Transverse colon (tissue), 4 donors: Measurements from ENCODE around the gene CTU1. TPM values are rescaled to one million over a fixed set of nuclear protein-coding genes. Genes with fewer than 3 reads are reported as not detected.

Source experiments
- DNase-seq: peaks from one replicate; pipeline ENCODE4 v3.0.0-alpha.2; 2019
- H3K27ac ChIP-seq, 4 donors: fragments of 200-600 bp; sonication (generic); 2 replicates each; pipeline ENCODE4 v1.5.1; 2016 to 2018; ENCODE audit warnings: inconsistent platforms in 4 of 4
- H3K27me3 ChIP-seq: fragments of 200-600 bp; sonication (generic); 2 replicates; pipeline ENCODE4 v1.5.1; 2017; ENCODE audit warnings: inconsistent platforms
- H3K36me3 ChIP-seq, 4 donors: fragments of 200-600 bp; sonication (generic); 2 replicates each; pipeline ENCODE4 v1.5.1; 2017 to 2019; ENCODE audit warnings: inconsistent platforms in 4 of 4
- H3K4me1 ChIP-seq, 4 donors: fragments of 200-600 bp; sonication (generic); 2 replicates each; pipeline ENCODE4 v1.5.1; 2017 to 2020; ENCODE audit warnings: inconsistent platforms in 4 of 4
- H3K4me3 ChIP-seq, 4 donors: fragments of 200-600 bp; sonication (generic); 1 replicate in 1 of 4; 2 replicates in 3 of 4; pipeline versions ENCODE4 v1.5.1 to v1.6.1; 2017 to 2019; ENCODE audit warnings: inconsistent platforms in 4 of 4
- H3K9me3 ChIP-seq, 2 donors: fragments of 200-600 bp; sonication (generic); 2 replicates each; pipeline ENCODE4 v1.5.1; 2017 to 2019; ENCODE audit warnings: inconsistent platforms in 2 of 2
- EP300 ChIP-seq: sonication (generic); formaldehyde crosslinking; IDR thresholded peaks from one replicate; pipeline ENCODE4 v1.6.1; 2017; ENCODE audit warnings: antibody characterized with exemption, low read depth
- POLR2A ChIP-seq: fragments of 450-650 bp; IDR thresholded peaks from one replicate; pipeline ENCODE4 v1.6.1; 2016; ENCODE audit warnings: antibody characterized with exemption, mild to moderate bottlenecking, moderate library complexity
- POLR2AphosphoS5 ChIP-seq, 3 donors: sonication (generic); formaldehyde crosslinking; IDR thresholded peaks; one replicate each; pipeline ENCODE4 v1.6.1; 2016; ENCODE audit warnings: antibody characterized with exemption in 3 of 3
- WGBS, 2 donors: methylation state at CpG; one replicate each; pipeline ENCODE4 v1.1.5; 2018; ENCODE audit warnings: low coverage in 1 of 2; 5-methylcytosine and 5-hydroxymethylcytosine counted together
- in situ Hi-C, 4 donors: fragments of 200-750 bp; cut with MboI; loops; one replicate each; pipeline versions ENCODE4 v1.15.0 to v1.15.1; 2017; ENCODE audit warnings: low sequenced_read_pairs in 3 of 4, low pct_ligation_motif_present in 1 of 4, low pct_unique_long_range_greater_than_20kb in 1 of 4
- intact Hi-C: fragments of 100-400 bp; cut with DNase I; formaldehyde crosslinking; loops from one replicate; pipeline ENCODE4 v1.15.1; 2023; ENCODE audit warnings: low total_unique reads
- total RNA-seq, 4 donors: library from RNA; depleted of rRNA; stranded (reverse); fragments of >200 nt; gene quantifications; one replicate each; pipeline ENCODE4 v1.1.0, GENCODE V29; 2016
- TF ChIP-seq, protein P1 (sequence below), 5 experiments: fragments of 200-600 bp in 3 of 5; fragments of 450-650 bp in 2 of 5; sonication (generic) in 3 of 5; IDR thresholded peaks; 1 replicate in 2 of 5; 2 replicates in 3 of 5; pipeline ENCODE4 v1.5.1; 2016 to 2017; ENCODE audit warnings: antibody characterized with exemption in 5 of 5, inconsistent platforms in 3 of 5, mild to moderate bottlenecking in 2 of 5, moderate library complexity in 1 of 5

Gene CTU1
- total RNA-seq, 4 donors from 2014 or later, result 3.4 to 35.4 (median 7.3) TPM

DNA sequence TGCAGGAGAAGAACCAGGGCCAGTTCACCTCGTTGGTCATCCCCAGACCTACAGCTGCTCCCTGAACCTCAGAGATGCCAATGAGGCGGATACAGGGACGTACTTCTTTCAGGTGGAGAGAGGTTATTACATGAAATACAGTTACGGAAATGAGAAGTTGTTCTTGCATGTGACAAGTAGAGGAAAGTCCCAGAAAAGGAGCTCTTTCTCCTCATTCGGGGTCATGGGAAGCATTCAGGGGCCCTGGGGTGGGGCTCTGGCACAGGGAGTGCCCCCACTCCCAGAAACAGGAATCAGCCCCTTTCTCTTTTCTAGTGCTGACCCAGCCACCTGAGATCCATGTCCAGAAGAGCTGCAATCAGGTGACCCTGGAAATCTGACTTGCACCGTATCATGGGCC is 12.0 kb upstream of the CTU1 start:
- no peak overlapping the region for H3K4me3 ChIP-seq
- no peaks in the 10 kb centered on the region for H3K27me3 ChIP-seq

DNA sequence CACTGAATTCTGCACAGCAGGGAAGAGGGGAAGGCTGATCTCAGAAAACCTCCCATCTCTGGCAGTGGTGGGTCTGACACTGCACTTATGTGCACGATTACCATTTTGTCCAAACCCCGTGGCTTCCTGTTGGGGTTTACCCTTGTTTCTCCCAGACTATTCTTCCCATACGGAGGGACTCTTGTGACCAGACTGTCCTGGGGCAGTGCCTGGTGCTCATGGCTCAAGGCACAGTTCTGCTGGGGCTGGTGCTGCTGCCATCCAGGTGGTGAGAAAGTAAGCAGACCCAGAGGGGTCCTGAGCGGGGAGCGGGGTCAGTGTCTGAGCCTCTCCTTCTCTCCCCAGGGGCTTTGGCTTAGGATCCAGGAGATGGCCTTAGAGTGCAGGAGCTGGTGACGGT is 11.4 kb upstream of the CTU1 start:
- H3K27me3 ChIP-seq, result no peaks in the 10 kb centered on the region
- in situ Hi-C loops (no loop called here), intact Hi-C loops (no loop called here)
- H3K36me3 ChIP-seq, result no peaks in the 10 kb centered on the region
- no peaks in the 10 kb centered on the region for H3K4me1 ChIP-seq
- H3K27ac ChIP-seq, result no peak overlapping the region
- H3K4me3 ChIP-seq, result no peak overlapping the region
- DNase-seq, result no peak
- WGBS, 2 donors, result 68 to 100% methylated on average over 1 to 6 of the region's 6 CpGs
- TF ChIP-seq EP300, result no peak
- no peak for TF ChIP-seq POLR2AphosphoS5 (IDR thresholded peaks at IDR 0.05)
- TF ChIP-seq POLR2A, result no peak
- TF ChIP-seq, protein P1, sequence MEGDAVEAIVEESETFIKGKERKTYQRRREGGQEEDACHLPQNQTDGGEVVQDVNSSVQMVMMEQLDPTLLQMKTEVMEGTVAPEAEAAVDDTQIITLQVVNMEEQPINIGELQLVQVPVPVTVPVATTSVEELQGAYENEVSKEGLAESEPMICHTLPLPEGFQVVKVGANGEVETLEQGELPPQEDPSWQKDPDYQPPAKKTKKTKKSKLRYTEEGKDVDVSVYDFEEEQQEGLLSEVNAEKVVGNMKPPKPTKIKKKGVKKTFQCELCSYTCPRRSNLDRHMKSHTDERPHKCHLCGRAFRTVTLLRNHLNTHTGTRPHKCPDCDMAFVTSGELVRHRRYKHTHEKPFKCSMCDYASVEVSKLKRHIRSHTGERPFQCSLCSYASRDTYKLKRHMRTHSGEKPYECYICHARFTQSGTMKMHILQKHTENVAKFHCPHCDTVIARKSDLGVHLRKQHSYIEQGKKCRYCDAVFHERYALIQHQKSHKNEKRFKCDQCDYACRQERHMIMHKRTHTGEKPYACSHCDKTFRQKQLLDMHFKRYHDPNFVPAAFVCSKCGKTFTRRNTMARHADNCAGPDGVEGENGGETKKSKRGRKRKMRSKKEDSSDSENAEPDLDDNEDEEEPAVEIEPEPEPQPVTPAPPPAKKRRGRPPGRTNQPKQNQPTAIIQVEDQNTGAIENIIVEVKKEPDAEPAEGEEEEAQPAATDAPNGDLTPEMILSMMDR (IDR thresholded peaks at IDR 0.05), result no peak
- H3K9me3 ChIP-seq, result no peaks in the 10 kb centered on the region

More for the DNA sequence above, 12.0 kb upstream of the CTU1 start:
- 69 to 95% methylated on average over 4 to 6 of the region's 6 CpGs for WGBS, 2 donors
- Histone ChIP-seq H3K36me3 (no peaks in the 10 kb centered on the region), H3K9me3 (no peaks in the 10 kb centered on the region), H3K4me1 (no peaks in the 10 kb centered on the region), H3K27ac (no peak overlapping the region)
- intact Hi-C loops (no loop called here), in situ Hi-C loops (no loop called here)
- TF ChIP-seq, protein P1 (IDR thresholded peaks at IDR 0.05), result no peak
- TF ChIP-seq EP300 (no peak), POLR2A (no peak), POLR2AphosphoS5 (IDR thresholded peaks at IDR 0.05) (no peak)
- no peak for DNase-seq

DNA sequence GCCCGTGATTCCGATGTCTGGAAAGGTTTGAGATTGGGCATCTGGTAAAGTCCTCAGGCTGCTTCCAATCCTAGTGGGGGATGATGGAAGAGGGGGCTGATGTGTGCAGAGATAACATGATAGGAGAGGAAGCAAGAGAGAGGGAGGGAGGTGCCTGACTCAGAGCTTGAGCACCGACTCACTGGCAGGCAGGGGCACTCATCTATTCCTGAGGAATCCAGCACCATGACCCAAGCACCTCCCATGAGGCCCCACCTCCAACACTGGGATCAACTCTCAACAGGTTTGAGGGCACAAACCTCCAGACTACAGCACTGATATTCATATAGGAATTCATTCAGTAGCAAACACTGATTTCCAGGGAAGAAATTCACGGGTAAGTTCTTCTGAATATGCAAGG is 10.9 kb upstream of the CTU1 start:
- DNase-seq, result no peak
- in situ Hi-C loops, result no loop called here
- no peaks in the 10 kb centered on the region for H3K36me3 ChIP-seq

DNA sequence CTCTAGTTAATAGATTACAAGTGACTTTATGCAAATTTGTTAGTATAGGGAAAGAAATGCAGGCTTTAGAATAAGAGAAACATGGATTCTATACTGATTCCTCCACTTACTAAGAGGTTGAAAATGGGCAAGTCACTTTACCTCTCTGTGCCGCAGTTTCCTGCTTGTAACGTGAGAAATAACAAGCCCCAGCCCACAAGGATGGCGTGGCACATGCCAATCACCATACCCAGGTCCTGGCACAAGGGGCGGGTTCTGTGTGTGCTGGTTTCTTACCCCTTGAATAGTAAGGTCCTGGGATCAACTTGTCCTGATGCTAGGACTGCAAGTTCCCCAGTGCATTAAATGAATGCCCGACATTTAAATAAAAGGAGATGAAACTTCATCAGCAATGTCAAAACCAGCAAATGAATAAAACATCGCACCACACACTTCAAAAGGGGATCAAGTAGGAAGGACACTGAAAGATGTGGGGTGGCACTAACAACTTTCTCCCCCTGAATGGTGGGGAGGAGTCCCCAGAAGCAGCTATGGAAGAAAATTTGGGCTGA is 8.6 kb upstream of the CTU1 start:
- WGBS, 2 donors, result 71 to 100% methylated on average over 1 to 6 of the region's 6 CpGs

More for the DNA sequence above, 10.9 kb upstream of the CTU1 start:
- TF ChIP-seq EP300, result no peak
- TF ChIP-seq POLR2A, result no peak
- no peak for TF ChIP-seq POLR2AphosphoS5 (IDR thresholded peaks at IDR 0.05)
- TF ChIP-seq, protein P1 (IDR thresholded peaks at IDR 0.05), result no peak
- intact Hi-C loops, result no loop called here
- H3K9me3 ChIP-seq, result no peaks in the 10 kb centered on the region
- no peaks in the 10 kb centered on the region for H3K4me1 ChIP-seq
- no peaks in the 10 kb centered on the region for H3K27me3 ChIP-seq
- no peak overlapping the region for H3K4me3 ChIP-seq
- H3K27ac ChIP-seq, result no peak overlapping the region
- 60 to 76% methylated on average over 2 to 4 of the region's 4 CpGs for WGBS, 2 donors

More for the DNA sequence above, 8.6 kb upstream of the CTU1 start:
- H3K27me3 ChIP-seq, result peaks cover 6% of the 10 kb centered on the region
- in situ Hi-C loops, result no loop called here
- no peaks in the 10 kb centered on the region for H3K36me3 ChIP-seq
- H3K4me3 ChIP-seq, result no peak overlapping the region
- no peaks in the 10 kb centered on the region for H3K9me3 ChIP-seq
- intact Hi-C loops, result no loop called here
- no peak overlapping the region for H3K27ac ChIP-seq
- H3K4me1 ChIP-seq, result no peaks in the 10 kb centered on the region
- no peak for DNase-seq
- TF ChIP-seq, protein P1 (IDR thresholded peaks at IDR 0.05), result no peak
- TF ChIP-seq POLR2A (no peak), POLR2AphosphoS5 (IDR thresholded peaks at IDR 0.05) (no peak), EP300 (no peak)
